ENCODE results near the gene GPR176.

Gene GPR176

GRCh38 chr15:39937696-39938095 is 17.6 kb upstream of the GPR176 start:
- H3K4me3 ChIP-seq (ENCODE audit: low read depth, low read length): no peak overlapping the region
- no peak for DNase-seq (ENCODE audit: low read depth, low spot score)
- no peak for TF ChIP-seq CTCF (IDR thresholded peaks at IDR 0.05; ENCODE audit: low read depth, low read length)
- in situ Hi-C loops (cut with HindIII; ENCODE audit: low sequenced_read_pairs): no loop called here

GRCh38 chr15:39936681-39937080 is 16.6 kb upstream of the GPR176 start:
- no peak overlapping the region for H3K4me3 ChIP-seq (ENCODE audit: low read depth, low read length)
- in situ Hi-C loops (cut with HindIII; ENCODE audit: low sequenced_read_pairs): no loop called here
- DNase-seq (ENCODE audit: low read depth, low spot score): no peak
- TF ChIP-seq CTCF (IDR thresholded peaks at IDR 0.05; ENCODE audit: low read depth, low read length): no peak

- in situ Hi-C loops (cut with HindIII; ENCODE audit: low sequenced_read_pairs): no loop called here
- H3K4me3 ChIP-seq (ENCODE audit: low read depth, low read length): no peak overlapping the region
- TF ChIP-seq CTCF (IDR thresholded peaks at IDR 0.05; ENCODE audit: low read depth, low read length): no peak
- DNase-seq (ENCODE audit: low read depth, low spot score): peak; percentile 62
Observed at GRCh38 chr15:39936187-39936586, 16.1 kb upstream of the GPR176 start.

- DNase-seq (ENCODE audit: low read depth, low spot score): no peak
- in situ Hi-C loops (cut with HindIII; ENCODE audit: low sequenced_read_pairs): no loop called here
- H3K4me3 ChIP-seq (ENCODE audit: low read depth, low read length): no peak overlapping the region
- no peak for TF ChIP-seq CTCF (IDR thresholded peaks at IDR 0.05; ENCODE audit: low read depth, low read length)
Observed at GRCh38 chr15:39935241-39935640, 15.2 kb upstream of the GPR176 start.

- in situ Hi-C loops (cut with HindIII; ENCODE audit: low sequenced_read_pairs): no loop called here
- peak overlapping the region; percentile 64 for H3K4me3 ChIP-seq (ENCODE audit: low read depth, low read length)
- DNase-seq (ENCODE audit: low read depth, low spot score): peak; percentile 48
- no peak for TF ChIP-seq CTCF (IDR thresholded peaks at IDR 0.05; ENCODE audit: low read depth, low read length)
Observed at GRCh38 chr15:39934397-39935071, 14.5 kb upstream of the GPR176 start.

- TF ChIP-seq CTCF (IDR thresholded peaks at IDR 0.05; ENCODE audit: low read depth, low read length): no peak
- H3K4me3 ChIP-seq (ENCODE audit: low read depth, low read length): no peak overlapping the region
- in situ Hi-C loops (cut with HindIII; ENCODE audit: low sequenced_read_pairs): no loop called here
- no peak for DNase-seq (ENCODE audit: low read depth, low spot score)
Observed at GRCh38 chr15:39931615-39932014, 11.5 kb upstream of the GPR176 start.

Data from astrocyte of the spinal cord (primary cell).